H9 (cell line): Measurements from ENCODE around the gene LDLRAD4. TPM values are rescaled to one million over a fixed set of nuclear protein-coding genes. Genes with fewer than 3 reads are reported as not detected.
A peak's percentile ranks its signal among the peaks of the same experiment; 100 is the strongest.

Source experiments
- DNase-seq: peaks from one replicate; pipeline ENCODE4 v3.0.0-alpha.2; 2017
- H2AFZ ChIP-seq: one replicate; pipeline ENCODE4 v1.6.1; 2013; ENCODE audit warnings: mild to moderate bottlenecking, low read length, control low read depth, moderate library complexity
- H2AK5ac ChIP-seq: 2 replicates; pipeline ENCODE4 v1.6.1; 2013; ENCODE audit warnings: low read length, control low read depth, mixed read lengths; ENCODE audit not compliant: insufficient read length
- H2BK120ac ChIP-seq: one replicate; pipeline ENCODE4 v1.6.1; 2013; ENCODE audit warnings: low read depth, mild to moderate bottlenecking, low read length, control low read depth, inconsistent platforms; ENCODE audit not compliant: poor library complexity, severe bottlenecking
- H2BK12ac ChIP-seq: 2 replicates; pipeline ENCODE4 v1.6.1; 2013; ENCODE audit warnings: low read length, control low read depth, mixed read lengths, low read depth; ENCODE audit not compliant: insufficient read length
- H2BK15ac ChIP-seq: 2 replicates; pipeline ENCODE4 v1.6.1; 2013; ENCODE audit warnings: low read depth, low read length, control low read depth
- H2BK20ac ChIP-seq: one replicate; pipeline ENCODE4 v1.6.1; 2013; ENCODE audit warnings: low read depth, mild to moderate bottlenecking, low read length, control low read depth, inconsistent platforms; ENCODE audit not compliant: poor library complexity, severe bottlenecking
- H2BK5ac ChIP-seq: 2 replicates; pipeline ENCODE4 v1.6.1; 2013; ENCODE audit warnings: low read length, control low read depth, mixed read lengths; ENCODE audit not compliant: insufficient read length
- H3K14ac ChIP-seq: 2 replicates; pipeline ENCODE4 v1.6.1; 2013; ENCODE audit warnings: low read length, control low read depth; ENCODE audit not compliant: insufficient read depth
- H3K18ac ChIP-seq: 2 replicates; pipeline ENCODE4 v1.6.1; 2013; ENCODE audit warnings: low read depth, mild to moderate bottlenecking, mixed read lengths, low read length, control low read depth; ENCODE audit not compliant: insufficient read length
- H3K23ac ChIP-seq: 2 replicates; pipeline ENCODE4 v1.6.1; 2013; ENCODE audit warnings: low read length, control low read depth, mixed read lengths, low read depth; ENCODE audit not compliant: insufficient read length
- H3K23me2 ChIP-seq: 2 replicates; pipeline ENCODE4 v1.6.1; 2013; ENCODE audit warnings: low read depth, mild to moderate bottlenecking, mixed read lengths, low read length, control low read depth; ENCODE audit not compliant: insufficient read length, poor library complexity, severe bottlenecking
- H3K27ac ChIP-seq: 2 replicates; pipeline ENCODE4 v1.5.1; 2013; ENCODE audit warnings: low read length, control low read depth, mixed read lengths, low read depth; ENCODE audit not compliant: insufficient read length
- H3K27me3 ChIP-seq: 2 replicates; pipeline ENCODE4 v1.6.1; 2013; ENCODE audit warnings: low read length, control low read depth, inconsistent platforms; ENCODE audit not compliant: insufficient read depth
- H3K4ac ChIP-seq: 2 replicates; pipeline ENCODE4 v1.6.1; 2013; ENCODE audit warnings: low read depth, mild to moderate bottlenecking, control low read depth, inconsistent platforms, low read length, moderate library complexity
- H3K4me1 ChIP-seq: 2 replicates; pipeline ENCODE4 v1.6.1; 2013; ENCODE audit warnings: low read length, control low read depth, inconsistent platforms; ENCODE audit not compliant: insufficient read depth
- H3K4me2 ChIP-seq: 2 replicates; pipeline ENCODE4 v1.6.1; 2013; ENCODE audit warnings: low read length, control low read depth, mixed read lengths; ENCODE audit not compliant: insufficient read length, insufficient read depth
- H3K56ac ChIP-seq: 2 replicates; pipeline ENCODE4 v1.6.1; 2013; ENCODE audit warnings: low read depth, mild to moderate bottlenecking, mixed read lengths, low read length, control low read depth; ENCODE audit not compliant: insufficient read length
- H3K79me1 ChIP-seq: 2 replicates; pipeline ENCODE4 v1.6.1; 2013; ENCODE audit warnings: low read depth, mild to moderate bottlenecking, moderate library complexity, low read length, control low read depth, inconsistent platforms; ENCODE audit not compliant: insufficient read depth, poor library complexity, severe bottlenecking
- H3K79me2 ChIP-seq: 2 replicates; pipeline ENCODE4 v1.6.1; 2013; ENCODE audit warnings: low read length, control low read depth, inconsistent platforms; ENCODE audit not compliant: insufficient read depth
- H3K9ac ChIP-seq: 2 replicates; pipeline ENCODE4 v1.6.1; 2013; ENCODE audit warnings: low read length, control low read depth, mixed read lengths; ENCODE audit not compliant: insufficient read length; ENCODE audit errors: extremely low read depth
- H3K9me3 ChIP-seq: one replicate; pipeline ENCODE4 v1.6.1; 2013; ENCODE audit warnings: low read depth, low read length, inconsistent platforms; ENCODE audit not compliant: control insufficient read depth
- H3T11ph ChIP-seq: one replicate; pipeline ENCODE4 v1.6.1; 2013; ENCODE audit warnings: mild to moderate bottlenecking, low read length, control low read depth, inconsistent platforms
- H4K20me1 ChIP-seq: one replicate; pipeline ENCODE4 v1.6.1; 2013; ENCODE audit not compliant: control insufficient read depth, insufficient read length, insufficient read depth
- H4K5ac ChIP-seq: 2 replicates; pipeline ENCODE4 v1.6.1; 2013; ENCODE audit warnings: low read depth, mild to moderate bottlenecking, mixed read lengths, low read length, control low read depth; ENCODE audit not compliant: insufficient read length
- H4K8ac ChIP-seq: replicated peaks from 2 replicates; pipeline ENCODE4 v1.6.1; 2013; ENCODE audit warnings: low read length, control low read depth, mixed read lengths, low read depth; ENCODE audit not compliant: insufficient read length
- H4K91ac ChIP-seq: 2 replicates; pipeline ENCODE4 v1.6.1; 2013; ENCODE audit warnings: low read depth, mild to moderate bottlenecking, moderate library complexity, mixed read lengths, low read length, control low read depth; ENCODE audit not compliant: insufficient read length
- H3K27ac Mint-ChIP-seq, 3 experiments: 2 replicates in 2 of 3; 3 replicates in 1 of 3; pipeline ENCODE4 v1.8.0; 2020 to 2021; ENCODE audit warnings: mixed read lengths in 3 of 3, mild to moderate bottlenecking in 1 of 3, moderate library complexity in 1 of 3
- H3K27me3 Mint-ChIP-seq: 2 replicates; pipeline ENCODE4 v1.8.0; 2021; ENCODE audit warnings: low read depth, mild to moderate bottlenecking, moderate library complexity, mixed read lengths
- H3K36me3 Mint-ChIP-seq, 3 experiments: 2 replicates in 2 of 3; 3 replicates in 1 of 3; pipeline ENCODE4 v1.8.0; 2020 to 2021; ENCODE audit warnings: low read depth in 3 of 3, mixed read lengths in 3 of 3; ENCODE audit not compliant: insufficient read depth in 1 of 3
- H3K4me1 Mint-ChIP-seq, 2 experiments: 2 replicates each; pipeline ENCODE4 v1.8.0; 2020; ENCODE audit warnings: mixed read lengths in 2 of 2
- H3K4me3 Mint-ChIP-seq, 2 experiments: 2 replicates in 1 of 2; 3 replicates in 1 of 2; pipeline ENCODE4 v1.8.0; 2020 to 2021; ENCODE audit warnings: mild to moderate bottlenecking in 2 of 2, mixed read lengths in 2 of 2, moderate library complexity in 1 of 2
- H3K9me3 Mint-ChIP-seq, 2 experiments: 2 replicates in 1 of 2; 3 replicates in 1 of 2; pipeline ENCODE4 v1.8.0; 2020; ENCODE audit warnings: mild to moderate bottlenecking in 2 of 2, mixed read lengths in 2 of 2, moderate library complexity in 1 of 2
- WGBS: extraction: QIAGEN DNeasy Blood & Tissue Kit; methylation state at CpG from one replicate; pipeline ENCODE4 v1.1.7; 2013; ENCODE audit warnings: missing lambda C conversion rate, low lambda C conversion rate, mixed read lengths; ENCODE audit not compliant: insufficient read length; ENCODE audit errors: extremely low coverage; 5-methylcytosine and 5-hydroxymethylcytosine counted together
- total RNA-seq: library from RNA; stranded (reverse); gene quantifications from 2 replicates; pipeline ENCODE4 v1.2.1, GENCODE V29; 2021
- TF ChIP-seq, protein P1 (sequence below): fragments of 200-600 bp; sonication (generic); conservative IDR thresholded peaks from 3 replicates; pipeline ENCODE4 v1.8.0; 2021; ENCODE audit warnings: antibody characterized with exemption, mild to moderate bottlenecking

Gene LDLRAD4
- total RNA-seq, 1 experiment from 2014 or later = 3.9 TPM

DNA sequence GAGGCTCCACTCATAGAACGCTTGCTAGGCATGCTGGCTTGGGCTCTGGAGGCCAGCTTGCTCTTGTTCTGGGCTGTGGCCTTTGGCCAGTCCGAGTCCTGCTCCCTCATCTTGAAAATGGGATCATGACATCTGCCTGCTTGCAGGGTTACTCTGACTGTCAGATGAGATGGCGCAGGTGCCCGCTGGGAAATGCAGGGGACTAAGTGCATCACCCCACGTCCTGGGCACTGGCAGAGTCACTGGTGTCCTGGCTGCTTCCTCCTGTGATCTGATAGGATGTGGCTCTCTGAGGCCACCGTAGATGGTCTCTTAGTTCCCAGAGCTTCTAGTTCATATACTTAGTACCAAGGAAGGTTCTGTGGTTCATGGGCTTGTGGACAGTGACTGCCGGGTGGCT lies 18.5 kb downstream of the LDLRAD4 start:
- Histone ChIP-seq H3K4me2 (no peak overlapping the region), H4K5ac (no peak overlapping the region), H3K56ac (no peak overlapping the region), H3K9ac (no peak overlapping the region), H3K14ac (peak overlapping the region; percentile 13; the same call in 1 of the 2 replicates), H4K91ac (no peak overlapping the region), H3K18ac (no peak overlapping the region), H4K8ac (no peak overlapping the region), H2BK12ac (no peak overlapping the region), H4K20me1 (no peaks in the 10 kb centered on the region), H3K79me2 (no peaks in the 10 kb centered on the region), H3K4ac (no peak overlapping the region), H3K27me3 (no peaks in the 10 kb centered on the region), H3K27ac (no peak overlapping the region), H2BK5ac (no peak overlapping the region), H2BK15ac (no peak overlapping the region), H3K23me2 (no peaks in the 10 kb centered on the region), H2BK20ac (no peak overlapping the region), H3K4me1 (no peaks in the 10 kb centered on the region), H2AFZ (no peak overlapping the region), H2AK5ac (no peak overlapping the region), H3K79me1 (no peaks in the 10 kb centered on the region), H2BK120ac (no peak overlapping the region), H3T11ph (no peak overlapping the region), H3K9me3 (no peaks in the 10 kb centered on the region), H3K23ac (no peak overlapping the region)
- no peaks in the 10 kb centered on the region for H3K36me3 Mint-ChIP-seq
- TF ChIP-seq, protein P1, sequence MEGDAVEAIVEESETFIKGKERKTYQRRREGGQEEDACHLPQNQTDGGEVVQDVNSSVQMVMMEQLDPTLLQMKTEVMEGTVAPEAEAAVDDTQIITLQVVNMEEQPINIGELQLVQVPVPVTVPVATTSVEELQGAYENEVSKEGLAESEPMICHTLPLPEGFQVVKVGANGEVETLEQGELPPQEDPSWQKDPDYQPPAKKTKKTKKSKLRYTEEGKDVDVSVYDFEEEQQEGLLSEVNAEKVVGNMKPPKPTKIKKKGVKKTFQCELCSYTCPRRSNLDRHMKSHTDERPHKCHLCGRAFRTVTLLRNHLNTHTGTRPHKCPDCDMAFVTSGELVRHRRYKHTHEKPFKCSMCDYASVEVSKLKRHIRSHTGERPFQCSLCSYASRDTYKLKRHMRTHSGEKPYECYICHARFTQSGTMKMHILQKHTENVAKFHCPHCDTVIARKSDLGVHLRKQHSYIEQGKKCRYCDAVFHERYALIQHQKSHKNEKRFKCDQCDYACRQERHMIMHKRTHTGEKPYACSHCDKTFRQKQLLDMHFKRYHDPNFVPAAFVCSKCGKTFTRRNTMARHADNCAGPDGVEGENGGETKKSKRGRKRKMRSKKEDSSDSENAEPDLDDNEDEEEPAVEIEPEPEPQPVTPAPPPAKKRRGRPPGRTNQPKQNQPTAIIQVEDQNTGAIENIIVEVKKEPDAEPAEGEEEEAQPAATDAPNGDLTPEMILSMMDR = no peak
- H3K4me3 Mint-ChIP-seq = no peak overlapping the region
- peaks cover 19% of the 10 kb centered on the region for H3K27me3 Mint-ChIP-seq
- H3K4me1 Mint-ChIP-seq = peaks cover 43 to 53% of the 10 kb centered on the region in 2 experiments
- H3K27ac Mint-ChIP-seq = no peak overlapping the region
- no peak for DNase-seq
- WGBS = no CpG with 5 or more reads among the region's 7 CpGs
- no peaks in the 10 kb centered on the region; a peak in 1 of 5 replicates for H3K9me3 Mint-ChIP-seq
